Prostate gland (tissue), 2 donors: ENCODE results near the gene NIBAN1. TPM values are rescaled to one million over a fixed set of nuclear protein-coding genes. Genes with fewer than 3 reads are reported as not detected.

ENCODE experiments used
- DNase-seq: peaks from one replicate; pipeline ENCODE4 v3.0.0-alpha.2; 2019; ENCODE audit warnings: low spot score
- H3K27ac ChIP-seq, 2 donors: fragments of 200-600 bp; sonication (generic); 2 replicates each; pipeline ENCODE4 v1.5.1; 2017 to 2019
- H3K27me3 ChIP-seq: fragments of 200-600 bp; sonication (generic); replicated peaks from 2 replicates; pipeline ENCODE4 v1.5.1; 2019; ENCODE audit not compliant: insufficient read depth
- H3K36me3 ChIP-seq, 2 donors: fragments of 200-600 bp; sonication (generic); 1 replicate in 1 of 2; 2 replicates in 1 of 2; pipeline versions ENCODE4 v1.5.1 to v1.8.1; 2017 to 2019
- H3K4me1 ChIP-seq: fragments of 200-600 bp; sonication (generic); replicated peaks from 2 replicates; pipeline ENCODE4 v1.5.1; 2019
- H3K4me3 ChIP-seq, 2 donors: fragments of 200-600 bp; sonication (generic); 2 replicates each; pipeline ENCODE4 v1.5.1; 2017 to 2019
- H3K9me3 ChIP-seq: fragments of 200-600 bp; sonication (generic); 2 replicates; pipeline ENCODE4 v1.5.1; 2017
- CTCF ChIP-seq, 4 experiments: fragments of 200-600 bp in 2 of 4; fragments of 450-650 bp in 2 of 4; sonication (generic) in 2 of 4; IDR thresholded peaks; 1 replicate in 3 of 4; 2 replicates in 1 of 4; pipeline ENCODE4 v1.5.1; 2016 to 2019; ENCODE audit warnings: antibody characterized with exemption in 4 of 4, mild to moderate bottlenecking in 2 of 4, moderate library complexity in 2 of 4
- POLR2A ChIP-seq: fragments of 450-650 bp; IDR thresholded peaks from one replicate; pipeline ENCODE4 v1.6.1; 2016; ENCODE audit warnings: antibody characterized with exemption, mild to moderate bottlenecking
- POLR2AphosphoS5 ChIP-seq: sonication (generic); formaldehyde crosslinking; IDR thresholded peaks from one replicate; pipeline ENCODE4 v1.6.1; 2017; ENCODE audit warnings: antibody characterized with exemption
- WGBS: methylation state at CpG from one replicate; pipeline ENCODE4 v1.1.5; 2018; 5-methylcytosine and 5-hydroxymethylcytosine counted together
- intact Hi-C: fragments of 100-400 bp; cut with DNase I; formaldehyde crosslinking; loops from one replicate; pipeline ENCODE4 v1.14.2; 2022
- total RNA-seq, 2 donors: library from RNA; depleted of rRNA; stranded (reverse); fragments of >200 nt; gene quantifications; one replicate each; pipeline ENCODE4 v1.1.0, GENCODE V29; 2016

NIBAN1 gene
- total RNA-seq, 2 donors from 2014 or later, result 47.3 to 97.4 TPM

DNA sequence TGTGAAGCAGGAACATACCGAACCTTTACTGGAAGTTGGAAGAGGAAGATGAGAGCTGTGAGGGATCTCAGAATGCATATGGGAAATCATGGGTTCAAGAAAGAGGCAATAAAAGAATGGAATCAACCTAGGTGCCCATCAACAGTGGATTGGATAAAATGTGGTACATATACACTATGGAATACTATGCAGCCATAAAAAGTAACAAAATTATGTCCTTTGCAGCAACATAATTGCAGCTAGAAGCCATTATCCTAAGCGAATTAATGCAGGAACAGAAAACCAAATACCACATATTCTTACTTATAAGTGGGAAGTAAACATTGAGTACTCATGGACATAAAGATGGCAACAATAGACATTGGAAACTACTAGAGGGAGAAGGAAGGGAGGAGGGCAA is 40.4 kb downstream of the NIBAN1 start:
- Histone ChIP-seq H3K27me3 (no peaks in the 10 kb centered on the region), H3K4me3 (no peak overlapping the region), H3K36me3 (no peaks in the 10 kb centered on the region), H3K4me1 (no peaks in the 10 kb centered on the region), H3K9me3 (no peaks in the 10 kb centered on the region), H3K27ac (no peak overlapping the region)
- intact Hi-C loops, result no loop called here
- no peak for DNase-seq
- TF ChIP-seq POLR2AphosphoS5, result no peak
- TF ChIP-seq POLR2A, result no peak
- TF ChIP-seq CTCF (IDR thresholded peaks at IDR 0.05), result no peak
- 91% methylated on average over 2 of the region's 2 CpGs for WGBS

- H3K36me3 ChIP-seq, result no peaks in the 10 kb centered on the region
- H3K27ac ChIP-seq, result no peak overlapping the region
- no peaks in the 10 kb centered on the region for H3K9me3 ChIP-seq
- over 99% methylated on average over 7 of the region's 7 CpGs for WGBS
- DNase-seq, result no peak
- H3K27me3 ChIP-seq, result no peaks in the 10 kb centered on the region
- TF ChIP-seq POLR2A, result no peak
- no peak for TF ChIP-seq CTCF (IDR thresholded peaks at IDR 0.05)
- H3K4me3 ChIP-seq, result no peak overlapping the region
- intact Hi-C loops, result no loop called here
- no peaks in the 10 kb centered on the region for H3K4me1 ChIP-seq
Measured at GRCh38 chr1:184932319-184932718, 42.0 kb downstream of the NIBAN1 start.

DNA sequence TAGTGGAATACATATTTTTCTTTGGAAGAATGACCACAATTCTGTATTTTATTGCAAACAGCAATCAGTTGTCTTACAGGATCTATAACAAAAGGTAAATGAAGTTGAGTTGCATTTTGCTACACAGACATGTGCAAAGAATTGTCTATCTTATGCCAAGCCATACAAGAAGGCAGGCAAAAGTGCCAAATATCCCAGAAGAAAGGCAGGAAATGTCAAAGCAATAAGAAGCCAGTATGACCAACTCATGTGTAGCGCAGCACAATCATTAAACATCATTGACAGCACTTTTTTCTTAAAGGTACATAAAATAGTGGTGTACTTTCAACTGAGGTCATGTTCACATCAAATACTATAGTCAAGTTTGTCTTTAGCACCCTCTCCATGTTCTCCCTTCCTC is 42.7 kb downstream of the NIBAN1 start:
- no peaks in the 10 kb centered on the region for H3K36me3 ChIP-seq
- DNase-seq, result no peak
- H3K27me3 ChIP-seq, result no peaks in the 10 kb centered on the region
- no peaks in the 10 kb centered on the region for H3K4me1 ChIP-seq
- H3K27ac ChIP-seq, result no peak overlapping the region
- intact Hi-C loops, result no loop called here
- H3K4me3 ChIP-seq, result no peak overlapping the region
- no peaks in the 10 kb centered on the region for H3K9me3 ChIP-seq
- no peak for TF ChIP-seq POLR2A
- no peak for TF ChIP-seq POLR2AphosphoS5
- TF ChIP-seq CTCF (IDR thresholded peaks at IDR 0.05), result no peak
- 83% methylated on average over 1 of the region's 1 CpG for WGBS

DNA sequence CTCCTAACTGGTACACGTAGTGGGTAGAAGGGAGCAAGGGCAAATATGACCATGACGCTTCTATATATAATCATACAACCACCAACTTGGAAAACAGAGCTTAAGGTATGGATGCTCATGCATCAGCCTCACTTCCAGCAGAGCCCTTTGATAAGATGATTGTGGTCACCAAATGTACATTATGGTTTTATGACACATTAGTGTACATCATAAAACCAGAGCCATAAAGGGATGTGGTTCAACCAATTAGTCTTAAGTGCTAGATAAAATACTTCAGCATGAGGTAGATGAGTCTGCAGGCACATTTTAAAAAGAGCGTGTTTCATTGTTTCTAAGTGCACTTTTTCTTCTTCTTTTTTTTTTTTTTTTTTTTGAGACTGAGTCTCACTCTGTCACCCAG is 43.7 kb downstream of the NIBAN1 start:
- H3K27me3 ChIP-seq, result no peaks in the 10 kb centered on the region
- H3K4me3 ChIP-seq, result peak overlapping the region in 1 of 2 donors; percentile 11
- H3K27ac ChIP-seq, result peak overlapping the region; percentile 60 to 63
- no peaks in the 10 kb centered on the region for H3K4me1 ChIP-seq
- intact Hi-C loops, result no loop called here
- no peaks in the 10 kb centered on the region for H3K36me3 ChIP-seq
- 67% methylated on average over 3 of the region's 3 CpGs for WGBS
- H3K9me3 ChIP-seq, result no peaks in the 10 kb centered on the region
- no peak for DNase-seq
- TF ChIP-seq POLR2A (no peak), POLR2AphosphoS5 (no peak), CTCF (IDR thresholded peaks at IDR 0.05) (no peak)

DNA sequence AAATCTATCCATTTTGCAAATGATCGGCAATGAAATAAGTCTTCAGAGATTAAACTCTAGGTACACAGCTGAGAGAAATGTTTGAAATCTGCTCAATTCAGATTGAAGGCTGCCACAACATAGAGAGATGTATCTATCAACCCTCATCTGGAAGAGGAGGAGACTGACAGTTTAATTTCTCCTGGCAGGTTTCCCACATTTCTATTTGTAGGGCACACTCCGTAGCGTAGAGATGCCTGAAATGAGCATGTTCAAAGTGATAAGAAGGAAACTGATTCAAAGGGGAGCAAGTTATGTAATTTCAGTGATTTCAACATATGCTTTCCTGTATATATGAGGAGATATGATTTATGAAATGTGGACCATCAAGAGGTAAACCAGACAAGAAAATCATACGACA is 44.1 kb downstream of the NIBAN1 start:
- no peaks in the 10 kb centered on the region for H3K4me1 ChIP-seq
- peak; percentile 54 for DNase-seq
- H3K27me3 ChIP-seq, result no peaks in the 10 kb centered on the region
- no peaks in the 10 kb centered on the region for H3K9me3 ChIP-seq
- no peak for TF ChIP-seq CTCF (IDR thresholded peaks at IDR 0.05)
- TF ChIP-seq POLR2AphosphoS5, result no peak
- no peak for TF ChIP-seq POLR2A
- 29% methylated on average over 4 of the region's 4 CpGs for WGBS
- peak overlapping the region; percentile 60 to 63 for H3K27ac ChIP-seq
- no peaks in the 10 kb centered on the region for H3K36me3 ChIP-seq
- intact Hi-C loops, result no loop called here
- peak overlapping the region in 1 of 2 donors; percentile 11 for H3K4me3 ChIP-seq
